ENCODE measurements around the gene MTCH1.

Gene MTCH1

GRCh38 chr6:36925809-36926208 lies 60.2 kb downstream of the MTCH1 start:
- ATAC-seq (ENCODE audit: low read depth) (no peak), DNase-seq (ENCODE audit: low spot score) (no peak)
- peaks cover 9% of the 10 kb centered on the region for H3K4me1 ChIP-seq (ENCODE audit: insufficient read depth, poor library complexity, severe bottlenecking)
- H3K27ac ChIP-seq (ENCODE audit: poor library complexity, severe bottlenecking) = no peak overlapping the region
- no peak for TF ChIP-seq CTCF (IDR thresholded peaks at IDR 0.05; ENCODE audit: poor library complexity, severe bottlenecking)
- H3K36me3 ChIP-seq (ENCODE audit: low read depth) = peaks cover 14% of the 10 kb centered on the region
- no peak overlapping the region for H3K4me3 ChIP-seq (ENCODE audit: severe bottlenecking)
- H3K27me3 ChIP-seq (ENCODE audit: insufficient read depth, poor library complexity, severe bottlenecking) = no peaks in the 10 kb centered on the region
- no peaks in the 10 kb centered on the region for H3K9me3 ChIP-seq (ENCODE audit: severe bottlenecking)

DNA sequence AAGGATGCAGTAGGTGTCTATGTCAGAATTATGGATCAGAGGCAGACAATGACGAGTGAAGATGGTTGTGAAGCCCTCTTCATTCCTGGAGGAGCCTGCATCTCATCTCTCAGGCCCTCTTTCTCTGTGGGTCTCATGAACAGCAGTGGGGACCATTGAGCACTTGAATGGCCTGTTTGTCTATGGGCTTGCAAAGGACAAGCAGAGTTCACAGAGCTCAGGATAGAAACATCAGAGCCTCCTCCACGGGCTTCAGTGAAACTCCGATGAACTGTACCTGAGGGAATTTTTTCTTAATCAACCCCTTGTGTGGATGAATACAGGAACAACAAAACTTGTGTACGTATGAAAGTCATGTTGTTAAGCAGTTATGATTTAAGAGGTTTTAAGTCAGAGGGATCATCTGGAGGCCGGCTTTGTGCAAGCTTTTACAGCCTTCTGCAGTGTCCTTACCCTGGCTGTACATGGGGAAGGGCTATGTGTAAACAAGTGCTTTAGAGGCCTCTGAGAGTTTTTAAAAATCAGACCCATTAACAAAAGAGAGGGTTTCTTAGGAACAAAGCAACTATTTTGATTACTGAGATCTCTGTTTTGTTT lies 61.1 kb downstream of the MTCH1 start:
- Histone ChIP-seq H3K27me3 (ENCODE audit: insufficient read depth, poor library complexity, severe bottlenecking) (no peaks in the 10 kb centered on the region), H3K4me1 (ENCODE audit: insufficient read depth, poor library complexity, severe bottlenecking) (peaks cover 7% of the 10 kb centered on the region), H3K36me3 (ENCODE audit: low read depth) (peaks cover 18% of the 10 kb centered on the region), H3K4me3 (ENCODE audit: severe bottlenecking) (no peak overlapping the region), H3K27ac (ENCODE audit: poor library complexity, severe bottlenecking) (no peak overlapping the region), H3K9me3 (ENCODE audit: severe bottlenecking) (no peaks in the 10 kb centered on the region)
- DNase-seq (ENCODE audit: low spot score) (no peak), ATAC-seq (ENCODE audit: low read depth) (no peak)
- TF ChIP-seq CTCF (IDR thresholded peaks at IDR 0.05; ENCODE audit: poor library complexity, severe bottlenecking) = no peak

- no peaks in the 10 kb centered on the region for H3K9me3 ChIP-seq (ENCODE audit: severe bottlenecking)
- H3K27ac ChIP-seq (ENCODE audit: poor library complexity, severe bottlenecking) = no peak overlapping the region
- DNase-seq (ENCODE audit: low spot score) (no peak), ATAC-seq (ENCODE audit: low read depth) (no peak)
- H3K4me1 ChIP-seq (ENCODE audit: insufficient read depth, poor library complexity, severe bottlenecking) = no peaks in the 10 kb centered on the region
- H3K4me3 ChIP-seq (ENCODE audit: severe bottlenecking) = no peak overlapping the region
- TF ChIP-seq CTCF (IDR thresholded peaks at IDR 0.05; ENCODE audit: poor library complexity, severe bottlenecking) = no peak
- no peaks in the 10 kb centered on the region for H3K27me3 ChIP-seq (ENCODE audit: insufficient read depth, poor library complexity, severe bottlenecking)
- peaks cover 24% of the 10 kb centered on the region for H3K36me3 ChIP-seq (ENCODE audit: low read depth)
These were observed 61.9 kb downstream of the MTCH1 start for GRCh38 chr6:36924131-36924530.

- no peak for TF ChIP-seq CTCF (IDR thresholded peaks at IDR 0.05; ENCODE audit: poor library complexity, severe bottlenecking)
- no peaks in the 10 kb centered on the region for H3K4me1 ChIP-seq (ENCODE audit: insufficient read depth, poor library complexity, severe bottlenecking)
- H3K9me3 ChIP-seq (ENCODE audit: severe bottlenecking) = no peaks in the 10 kb centered on the region
- H3K27me3 ChIP-seq (ENCODE audit: insufficient read depth, poor library complexity, severe bottlenecking) = no peaks in the 10 kb centered on the region
- H3K4me3 ChIP-seq (ENCODE audit: severe bottlenecking) = no peak overlapping the region
- no peak for DNase-seq (ENCODE audit: low spot score)
- H3K27ac ChIP-seq (ENCODE audit: poor library complexity, severe bottlenecking) = no peak overlapping the region
- H3K36me3 ChIP-seq (ENCODE audit: low read depth) = peaks cover 45% of the 10 kb centered on the region
- ATAC-seq (ENCODE audit: low read depth) = no peak
These were observed 65.5 kb downstream of the MTCH1 start for GRCh38 chr6:36920546-36920945.

- no peak overlapping the region for H3K27ac ChIP-seq (ENCODE audit: poor library complexity, severe bottlenecking)
These were observed 65.9 kb downstream of the MTCH1 start for GRCh38 chr6:36920049-36920448.

More at GRCh38 chr6:36920049-36920448, 65.9 kb downstream of the MTCH1 start:
- DNase-seq (ENCODE audit: low spot score) = no peak
- no peak for ATAC-seq (ENCODE audit: low read depth)
- Histone ChIP-seq H3K27me3 (ENCODE audit: insufficient read depth, poor library complexity, severe bottlenecking) (no peaks in the 10 kb centered on the region), H3K9me3 (ENCODE audit: severe bottlenecking) (no peaks in the 10 kb centered on the region), H3K36me3 (ENCODE audit: low read depth) (peaks cover 48% of the 10 kb centered on the region), H3K4me3 (ENCODE audit: severe bottlenecking) (no peak overlapping the region), H3K4me1 (ENCODE audit: insufficient read depth, poor library complexity, severe bottlenecking) (no peaks in the 10 kb centered on the region)
- no peak for TF ChIP-seq CTCF (IDR thresholded peaks at IDR 0.05; ENCODE audit: poor library complexity, severe bottlenecking)

All from RWPE2 (cell line).